Stomach (tissue), 9 donors: Measurements from ENCODE around the gene NOS1. TPM values are rescaled to one million over a fixed set of nuclear protein-coding genes. Genes with fewer than 3 reads are reported as not detected.

ENCODE experiments used
- DNase-seq, 2 donors: peaks; one replicate each; pipeline versions ENCODE4 v3.0.0 to v3.0.0-alpha.2; 2013 to 2019
- H3K27ac ChIP-seq, 5 donors: fragments of 200-600 bp in 4 of 5; sonication (generic) in 4 of 5; one replicate each; pipeline ENCODE4 v1.5.1; 2013 to 2019; ENCODE audit warnings: mild to moderate bottlenecking in 1 of 5, moderate library complexity in 1 of 5
- H3K27me3 ChIP-seq, 3 donors: fragments of 200-600 bp; sonication (generic); one replicate each; pipeline ENCODE4 v1.5.1; 2017 to 2019; ENCODE audit warnings: mixed run types in 1 of 3
- H3K36me3 ChIP-seq, 4 donors: fragments of 200-600 bp; sonication (generic); 1 replicate in 3 of 4; 2 replicates in 1 of 4; pipeline ENCODE4 v1.5.1; 2016 to 2019
- H3K4me1 ChIP-seq, 4 donors: fragments of 200-600 bp; sonication (generic); one replicate each; pipeline ENCODE4 v1.5.1; 2016 to 2019
- H3K4me3 ChIP-seq, 4 donors: fragments of 200-600 bp; sonication (generic) in 3 of 4; one replicate each; pipeline ENCODE4 v1.5.1; 2016 to 2019; ENCODE audit warnings: mild to moderate bottlenecking in 1 of 4
- H3K9me3 ChIP-seq, 4 donors: fragments of 200-600 bp; sonication (generic); one replicate each; pipeline ENCODE4 v1.5.1; 2016 to 2019
- EP300 ChIP-seq: sonication (generic); formaldehyde crosslinking; IDR thresholded peaks from one replicate; pipeline ENCODE4 v1.6.1; 2017; ENCODE audit warnings: antibody characterized with exemption
- POLR2A ChIP-seq, 4 donors: fragments of 450-650 bp; IDR thresholded peaks; one replicate each; pipeline ENCODE4 v1.6.1; 2016; ENCODE audit warnings: antibody characterized with exemption in 4 of 4, control low read depth in 2 of 4, mild to moderate bottlenecking in 1 of 4, moderate library complexity in 1 of 4
- POLR2AphosphoS5 ChIP-seq, 3 donors: sonication (generic); formaldehyde crosslinking; IDR thresholded peaks; one replicate each; pipeline ENCODE4 v1.6.1; 2016; ENCODE audit warnings: antibody characterized with exemption in 3 of 3
- WGBS, 5 donors: extraction: QIAGEN DNeasy Blood & Tissue Kit in 3 of 5; methylation state at CpG; one replicate each; pipeline versions ENCODE4 v1.1.5 to v1.1.7; 2013 to 2018; 5-methylcytosine and 5-hydroxymethylcytosine counted together
- intact Hi-C: fragments of 100-400 bp; cut with DNase I; formaldehyde crosslinking; loops from one replicate; pipeline ENCODE4 v1.15.1; 2023; ENCODE audit warnings: low total_unique reads
- polyA plus RNA-seq, 3 donors: library from polyadenylated mRNA; stranded (reverse); fragments of 200-250 nt; gene quantifications; one replicate each; pipeline ENCODE4 v1.2.3, GENCODE V29; 2013
- total RNA-seq, 5 donors: library from RNA; depleted of rRNA; stranded (reverse); fragments of >200 nt; gene quantifications; one replicate each; pipeline versions ENCODE4 v1.1.0 to v1.2.3, GENCODE V29; 2014 to 2016
- TF ChIP-seq, protein P1 (sequence below), 7 experiments: fragments of 450-650 bp in 4 of 7; fragments of 200-600 bp in 3 of 7; sonication (generic) in 3 of 7; IDR thresholded peaks; one replicate each; pipeline ENCODE4 v1.5.1; 2016 to 2019; ENCODE audit warnings: antibody characterized with exemption in 7 of 7, control low read depth in 2 of 7, mild to moderate bottlenecking in 1 of 7
- donor health status: healthy with polysubstance abuse.
- donor health status: Bipolar disorder and iron deficiency.
- donor health status: healthy.

NOS1 gene
- total and polyA plus RNA-seq, 8 donors = 0.15 to 3.1 (median 0.29) TPM; not detected in 3

DNA sequence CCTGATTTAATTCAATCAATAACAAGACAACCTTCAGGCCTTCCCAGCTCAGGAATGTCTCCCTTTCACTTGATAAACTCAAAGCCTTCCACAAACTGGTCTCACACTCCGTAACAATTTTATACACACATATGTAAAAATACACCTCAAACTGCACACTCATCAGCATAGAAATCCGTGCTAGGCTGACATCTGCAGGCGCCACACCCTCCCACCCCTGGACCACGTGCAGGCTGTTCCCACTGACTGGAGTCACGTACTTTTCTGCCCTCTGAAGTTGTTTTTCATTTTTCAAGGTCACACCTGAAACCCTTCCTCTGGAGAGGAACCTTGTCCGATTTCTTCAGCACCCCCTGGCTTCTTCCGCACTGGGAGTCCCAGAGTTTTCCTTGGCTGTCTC is 198.8 kb downstream of the NOS1 start:
- Histone ChIP-seq H3K27me3 (no peaks in the 10 kb centered on the region), H3K9me3 (no peaks in the 10 kb centered on the region), H3K36me3 (peaks cover 68 to 100% (median 100%) of the 10 kb centered on the region in 4 donors), H3K27ac (no peak overlapping the region), H3K4me3 (no peak overlapping the region), H3K4me1 (peaks cover 0 to 21% (median 3%) of the 10 kb centered on the region in 4 donors)
- TF ChIP-seq, protein P1, sequence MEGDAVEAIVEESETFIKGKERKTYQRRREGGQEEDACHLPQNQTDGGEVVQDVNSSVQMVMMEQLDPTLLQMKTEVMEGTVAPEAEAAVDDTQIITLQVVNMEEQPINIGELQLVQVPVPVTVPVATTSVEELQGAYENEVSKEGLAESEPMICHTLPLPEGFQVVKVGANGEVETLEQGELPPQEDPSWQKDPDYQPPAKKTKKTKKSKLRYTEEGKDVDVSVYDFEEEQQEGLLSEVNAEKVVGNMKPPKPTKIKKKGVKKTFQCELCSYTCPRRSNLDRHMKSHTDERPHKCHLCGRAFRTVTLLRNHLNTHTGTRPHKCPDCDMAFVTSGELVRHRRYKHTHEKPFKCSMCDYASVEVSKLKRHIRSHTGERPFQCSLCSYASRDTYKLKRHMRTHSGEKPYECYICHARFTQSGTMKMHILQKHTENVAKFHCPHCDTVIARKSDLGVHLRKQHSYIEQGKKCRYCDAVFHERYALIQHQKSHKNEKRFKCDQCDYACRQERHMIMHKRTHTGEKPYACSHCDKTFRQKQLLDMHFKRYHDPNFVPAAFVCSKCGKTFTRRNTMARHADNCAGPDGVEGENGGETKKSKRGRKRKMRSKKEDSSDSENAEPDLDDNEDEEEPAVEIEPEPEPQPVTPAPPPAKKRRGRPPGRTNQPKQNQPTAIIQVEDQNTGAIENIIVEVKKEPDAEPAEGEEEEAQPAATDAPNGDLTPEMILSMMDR (IDR thresholded peaks at IDR 0.05) = no peak
- TF ChIP-seq POLR2AphosphoS5 (IDR thresholded peaks at IDR 0.05) = no peak
- no peak for TF ChIP-seq EP300
- no peak for TF ChIP-seq POLR2A (IDR thresholded peaks at IDR 0.05)
- DNase-seq = no peak
- WGBS, 5 donors = 74 to 85% (median 80%) methylated on average over 7 of the region's 7 CpGs
- intact Hi-C loops = no loop called here

DNA sequence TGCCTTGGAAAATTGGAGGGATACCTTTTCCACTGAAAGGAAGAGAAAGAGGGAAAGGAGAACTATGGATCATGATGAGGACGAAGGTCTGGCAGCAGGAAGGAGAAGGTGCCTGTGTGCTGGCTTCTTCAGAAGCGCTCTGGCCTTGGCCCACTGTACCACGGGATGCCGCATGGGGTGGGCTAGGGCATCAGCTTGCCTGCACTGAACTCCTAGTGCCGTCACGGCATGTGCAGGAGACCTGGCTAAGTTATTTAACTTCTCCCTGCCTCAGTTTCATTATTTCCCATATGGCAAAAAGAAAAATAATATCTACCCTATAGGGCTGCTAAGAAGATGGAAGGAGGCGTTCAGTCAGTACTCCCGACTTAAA is 199.3 kb downstream of the NOS1 start:
- Histone ChIP-seq H3K27ac (no peak overlapping the region), H3K4me1 (peaks cover 0 to 21% (median 3%) of the 10 kb centered on the region in 4 donors), H3K27me3 (no peaks in the 10 kb centered on the region), H3K9me3 (no peaks in the 10 kb centered on the region), H3K36me3 (peaks cover 66 to 100% (median 100%) of the 10 kb centered on the region in 4 donors), H3K4me3 (no peak overlapping the region)
- 92 to 96% (median 95%) methylated on average over 8 of the region's 8 CpGs for WGBS, 5 donors
- TF ChIP-seq POLR2AphosphoS5 (IDR thresholded peaks at IDR 0.05) (no peak), EP300 (no peak), POLR2A (IDR thresholded peaks at IDR 0.05) (no peak)
- TF ChIP-seq, protein P1 (IDR thresholded peaks at IDR 0.05) = no peak
- intact Hi-C loops = no loop called here
- no peak for DNase-seq

DNA sequence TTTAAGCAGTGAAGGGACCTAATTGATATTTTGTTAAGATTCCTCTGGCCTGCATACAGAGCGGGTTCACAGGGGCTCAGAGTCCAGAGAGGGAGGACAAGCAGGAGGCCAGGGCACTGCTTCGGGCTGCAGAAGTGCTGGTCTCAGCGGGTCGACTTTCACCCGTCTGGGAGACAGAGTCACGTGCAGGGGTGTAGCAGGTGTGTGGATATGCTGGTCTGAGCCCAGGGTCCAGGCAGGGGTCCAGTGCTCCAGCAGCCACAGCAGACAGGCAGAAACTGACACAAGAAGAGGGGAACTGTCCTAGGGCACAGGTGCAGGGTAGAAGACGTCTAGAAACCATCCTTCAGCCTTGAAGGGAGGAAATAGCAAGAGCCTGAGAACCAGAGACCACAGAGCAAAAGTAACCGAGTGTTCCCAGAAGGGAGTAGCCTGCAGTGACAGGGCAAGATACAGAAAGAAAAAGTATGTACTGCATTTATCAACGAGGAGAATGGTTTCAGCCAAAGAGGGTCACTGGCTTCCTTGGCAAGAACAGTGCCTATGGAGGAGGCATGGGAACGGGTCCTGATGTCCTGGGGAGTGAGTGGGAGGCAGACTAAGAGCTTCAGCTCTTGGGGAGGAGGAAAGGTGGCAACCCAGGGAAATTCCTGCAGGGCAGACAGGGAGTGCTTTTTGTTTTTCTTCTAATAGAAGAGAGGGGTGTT is 199.8 kb downstream of the NOS1 start:
- no peaks in the 10 kb centered on the region for H3K9me3 ChIP-seq
- TF ChIP-seq POLR2AphosphoS5 (IDR thresholded peaks at IDR 0.05) (no peak), POLR2A (IDR thresholded peaks at IDR 0.05) (no peak), EP300 (no peak)
- TF ChIP-seq, protein P1 (IDR thresholded peaks at IDR 0.05) = no peak
- peaks cover 65 to 100% (median 100%) of the 10 kb centered on the region in 4 donors for H3K36me3 ChIP-seq
- no peak overlapping the region for H3K27ac ChIP-seq
- peaks cover 0 to 21% (median 3%) of the 10 kb centered on the region in 4 donors for H3K4me1 ChIP-seq
- H3K4me3 ChIP-seq = no peak overlapping the region
- WGBS, 5 donors = 75 to 87% (median 82%) methylated on average over 10 of the region's 10 CpGs
- H3K27me3 ChIP-seq = no peaks in the 10 kb centered on the region
- no peak for DNase-seq
- intact Hi-C loops = no loop called here

DNA sequence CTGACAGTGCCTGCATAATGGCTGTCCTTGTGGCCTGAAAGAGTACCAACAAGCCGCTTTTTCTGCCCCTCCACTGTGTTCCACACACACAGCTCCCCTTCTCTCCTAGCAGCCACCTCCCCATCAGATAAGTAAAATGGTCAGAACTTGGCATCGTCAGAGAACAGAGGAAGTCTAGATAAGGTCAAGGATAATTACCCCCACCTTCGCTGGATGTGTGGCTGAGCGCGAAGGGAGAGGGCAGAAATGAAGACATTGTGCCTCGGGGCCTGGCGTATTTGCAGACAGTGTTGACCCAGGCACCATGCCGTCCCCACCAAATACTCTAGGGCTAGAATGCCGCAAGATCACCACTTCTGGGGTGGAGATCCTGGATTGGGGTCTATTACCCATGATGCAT is 201.8 kb downstream of the NOS1 start:
- intact Hi-C loops = no loop called here
- no peak for TF ChIP-seq POLR2A (IDR thresholded peaks at IDR 0.05)
- TF ChIP-seq, protein P1 (IDR thresholded peaks at IDR 0.05) = no peak
- TF ChIP-seq EP300 = no peak
- no peak for TF ChIP-seq POLR2AphosphoS5 (IDR thresholded peaks at IDR 0.05)
- Histone ChIP-seq H3K36me3 (peaks cover 71 to 100% (median 100%) of the 10 kb centered on the region in 4 donors), H3K9me3 (no peaks in the 10 kb centered on the region), H3K27ac (no peak overlapping the region), H3K27me3 (no peaks in the 10 kb centered on the region), H3K4me1 (peaks cover 0 to 7% (median 1%) of the 10 kb centered on the region in 4 donors), H3K4me3 (no peak overlapping the region)
- WGBS, 5 donors = 70 to 86% (median 77%) methylated on average over 9 of the region's 9 CpGs
- DNase-seq = no peak
